Hematopoietic multipotent progenitor cell treated with erythropoietin and hydrocortisone succinate and interleukin-3 and kit ligand, for 17 days (in vitro differentiated cells): ENCODE measurements around the gene FHOD3.

ENCODE experiments used
- DNase-seq: peaks from one replicate; pipeline ENCODE4 v3.0.0-alpha.2; 2015; ENCODE audit warnings: low spot score

Gene FHOD3

GRCh38 chr18:36296650-36297416 lies 680 bp upstream of the FHOD3 start:
- DNase-seq, result no peak

DNA sequence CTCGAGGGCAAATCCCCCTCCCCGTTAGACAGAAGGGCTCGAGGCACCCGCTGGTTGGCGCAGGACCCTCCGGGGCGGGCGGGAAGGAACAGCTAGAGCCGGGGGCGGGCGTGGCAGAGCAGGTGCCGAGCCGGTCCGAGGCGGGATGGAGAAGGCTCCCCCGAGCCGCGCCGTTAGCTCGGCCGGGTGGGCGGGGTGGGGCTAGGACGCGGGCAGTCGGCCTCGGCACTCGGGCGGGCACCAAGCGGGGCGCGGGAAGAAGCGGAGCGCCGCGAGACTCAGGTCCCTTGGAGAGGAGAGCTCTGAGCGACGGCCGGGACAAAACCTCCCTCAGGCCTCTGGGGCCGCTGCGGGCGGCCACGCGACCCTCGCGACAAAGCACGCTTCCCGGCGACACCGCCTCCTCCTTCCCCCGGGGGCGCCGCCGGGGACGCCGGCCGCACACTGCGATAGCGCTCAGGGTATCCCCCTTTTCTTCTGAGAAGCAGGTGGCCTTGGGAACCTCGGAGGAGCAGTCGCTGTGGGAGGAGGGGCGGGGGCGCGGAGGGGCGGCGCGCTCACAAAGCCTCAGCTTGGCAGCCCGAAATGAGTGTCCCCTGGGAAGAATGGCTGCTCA lies 721 bp downstream of the FHOD3 start:
- no peak for DNase-seq

- no peak for DNase-seq
Observed at GRCh38 chr18:36299015-36299414, 1.5 kb downstream of the FHOD3 start.

GRCh38 chr18:36300211-36300610 lies 2.7 kb downstream of the FHOD3 start:
- no peak for DNase-seq

DNA sequence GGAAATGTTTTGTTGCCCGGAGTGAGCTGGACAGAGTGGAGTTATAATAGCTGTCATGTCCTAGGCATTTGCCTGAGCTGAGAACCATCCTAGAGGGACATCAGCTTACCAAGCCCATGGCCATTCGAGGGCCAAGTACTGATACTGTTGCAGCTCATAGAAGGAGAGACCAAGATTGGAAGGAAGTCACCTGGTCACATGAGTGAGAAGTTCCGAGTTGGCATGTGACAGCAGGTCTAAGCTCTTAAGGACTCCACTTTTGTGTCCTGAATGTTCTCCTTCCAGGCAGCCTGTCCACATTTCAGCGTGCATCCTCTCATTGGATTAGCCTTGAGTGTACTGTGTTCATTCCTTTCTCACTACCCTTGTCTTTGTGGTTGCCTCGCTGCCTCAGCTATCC lies 4.4 kb downstream of the FHOD3 start:
- DNase-seq, result no peak

DNA sequence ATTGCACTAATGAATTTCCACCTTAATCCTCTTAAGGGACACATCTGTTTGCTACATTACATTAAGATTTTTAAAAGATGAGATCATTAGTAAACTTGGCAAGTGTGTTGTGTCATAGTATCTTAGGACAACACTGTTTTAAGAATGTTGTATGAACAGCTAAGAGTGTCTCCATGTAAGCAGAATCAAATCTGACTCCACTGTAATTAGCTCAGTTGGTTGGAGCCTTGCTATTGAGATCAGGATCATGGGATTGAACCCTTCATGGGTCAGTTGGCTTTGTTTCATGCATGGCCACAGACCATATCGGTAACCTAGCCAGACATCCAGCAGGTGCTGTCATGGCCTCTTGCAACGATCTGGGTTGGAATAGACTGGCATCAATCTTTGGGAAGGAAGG lies 5.2 kb downstream of the FHOD3 start:
- no peak for DNase-seq

GRCh38 chr18:36303211-36303844 lies 5.8 kb downstream of the FHOD3 start:
- no peak for DNase-seq

DNA sequence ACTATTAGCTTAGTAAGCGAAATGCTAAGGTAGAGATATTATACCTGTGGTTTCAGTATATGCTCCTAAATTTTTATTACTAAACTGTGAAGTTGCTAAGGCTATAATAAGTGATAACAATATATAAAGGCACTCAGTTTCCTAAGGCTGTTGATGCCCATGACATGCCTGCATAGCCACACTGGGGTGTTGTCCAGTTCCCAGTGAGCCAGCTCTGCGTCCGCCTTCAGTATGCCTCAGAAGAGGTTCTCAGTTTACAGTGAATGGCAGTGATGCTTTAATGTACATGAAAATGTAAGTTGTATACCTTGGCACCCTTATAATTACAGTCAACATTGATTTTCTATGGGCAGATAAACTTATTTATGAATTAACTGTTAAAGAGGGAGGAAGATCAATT lies 7.2 kb downstream of the FHOD3 start:
- DNase-seq, result no peak

DNA sequence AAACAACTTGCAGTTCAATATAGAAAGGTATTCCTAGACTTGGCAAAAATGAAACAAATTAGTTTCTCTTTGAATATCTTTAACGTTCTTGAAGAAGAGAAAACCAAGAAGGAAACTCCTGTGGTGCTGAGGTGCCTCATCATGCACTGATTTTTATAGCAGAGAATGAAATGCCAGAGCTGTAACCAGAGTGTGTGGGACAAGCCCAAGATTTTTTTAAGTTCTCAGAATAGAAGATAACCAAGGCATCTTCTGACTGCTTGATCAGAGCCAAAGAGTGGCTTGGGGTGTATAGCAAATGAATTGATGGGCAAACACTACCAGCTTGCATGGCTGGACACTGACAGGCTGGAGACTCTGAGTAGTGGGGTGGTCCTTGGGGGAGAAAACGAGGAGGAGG lies 7.9 kb downstream of the FHOD3 start:
- DNase-seq, result no peak

- no peak for DNase-seq
Observed at GRCh38 chr18:36307513-36307912, 10.0 kb downstream of the FHOD3 start.

DNA sequence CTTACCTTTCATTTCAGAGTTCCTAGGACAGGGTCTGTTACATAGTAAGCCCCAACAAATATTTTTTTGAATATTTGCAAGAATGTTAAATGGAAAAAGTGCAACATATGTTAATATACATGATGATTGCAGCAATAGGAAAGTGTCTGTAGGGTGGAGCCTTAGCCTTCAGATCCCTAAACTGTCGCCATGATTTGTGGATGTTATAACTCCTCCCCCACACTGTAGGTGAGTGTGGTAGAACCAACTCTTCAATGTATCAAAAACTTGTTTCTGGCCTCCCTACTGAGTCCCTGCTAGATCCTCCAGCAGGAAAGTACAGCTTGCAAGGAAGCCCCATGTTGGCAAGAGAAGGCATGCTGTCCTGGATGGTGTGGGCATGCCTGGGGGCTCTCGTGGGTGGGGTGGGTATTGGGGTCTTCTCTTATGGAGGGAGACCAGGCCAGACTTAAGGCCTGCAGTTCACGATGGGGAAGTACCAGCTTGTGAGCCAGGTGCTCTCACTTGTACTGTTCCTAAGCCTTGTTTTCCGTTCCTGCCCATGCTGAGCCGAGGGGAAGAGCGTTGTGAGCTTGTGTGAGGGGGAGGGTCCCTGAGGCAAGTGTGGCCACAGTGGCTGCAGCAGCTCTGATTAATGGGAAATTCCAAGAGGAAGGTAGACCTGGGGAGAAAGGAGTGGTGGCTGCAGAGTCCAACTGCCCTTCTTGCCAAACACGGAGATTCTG lies 11.4 kb downstream of the FHOD3 start:
- no peak for DNase-seq

DNA sequence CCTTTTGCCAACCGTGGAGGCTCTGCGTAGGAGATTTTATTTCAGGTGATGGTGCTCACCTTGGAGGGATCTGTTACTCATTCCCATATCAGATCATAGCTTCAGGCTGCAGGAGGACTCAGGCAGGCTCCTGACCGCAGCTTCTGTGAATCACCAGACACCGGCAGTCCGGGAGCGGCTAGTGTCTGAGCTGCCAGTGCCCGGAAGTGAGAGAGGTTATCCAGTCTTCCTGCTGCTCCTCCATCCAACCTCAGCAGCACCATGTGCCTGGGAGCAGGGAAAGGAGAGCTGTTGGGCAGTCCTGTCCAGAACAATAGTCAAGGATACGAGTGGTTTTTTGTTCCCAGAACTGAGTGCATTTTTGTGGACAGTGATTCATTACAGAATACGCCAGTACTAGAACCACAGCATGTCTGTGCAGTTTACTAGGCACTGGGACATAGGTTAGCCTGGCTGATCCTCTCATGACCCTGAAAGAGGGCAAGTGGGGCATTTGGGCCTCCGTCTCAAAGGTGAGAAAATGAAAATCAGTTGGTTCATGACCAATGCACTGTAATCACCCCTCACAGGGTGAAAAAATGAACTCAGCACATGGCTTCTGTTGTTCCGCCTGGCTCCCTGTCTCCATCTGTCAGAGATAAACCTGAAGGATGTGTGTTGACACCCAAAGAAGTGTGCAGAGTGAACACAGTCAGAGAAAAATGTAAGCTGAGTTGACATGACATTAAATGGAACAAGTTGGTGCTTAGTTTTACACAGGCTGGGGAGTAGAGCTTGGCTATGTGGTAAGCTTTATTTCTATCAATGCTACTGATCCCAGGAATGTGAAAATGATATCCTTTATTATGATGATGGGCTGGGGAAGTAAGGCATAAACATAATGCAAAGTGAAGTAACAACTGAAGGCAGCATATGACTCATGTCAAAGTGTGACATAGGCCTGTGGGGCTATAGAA lies 12.2 kb downstream of the FHOD3 start:
- DNase-seq, result no peak

- DNase-seq, result no peak
Observed at GRCh38 chr18:36311026-36311570, 13.6 kb downstream of the FHOD3 start.

GRCh38 chr18:36312806-36313395 lies 15.4 kb downstream of the FHOD3 start:
- no peak for DNase-seq

DNA sequence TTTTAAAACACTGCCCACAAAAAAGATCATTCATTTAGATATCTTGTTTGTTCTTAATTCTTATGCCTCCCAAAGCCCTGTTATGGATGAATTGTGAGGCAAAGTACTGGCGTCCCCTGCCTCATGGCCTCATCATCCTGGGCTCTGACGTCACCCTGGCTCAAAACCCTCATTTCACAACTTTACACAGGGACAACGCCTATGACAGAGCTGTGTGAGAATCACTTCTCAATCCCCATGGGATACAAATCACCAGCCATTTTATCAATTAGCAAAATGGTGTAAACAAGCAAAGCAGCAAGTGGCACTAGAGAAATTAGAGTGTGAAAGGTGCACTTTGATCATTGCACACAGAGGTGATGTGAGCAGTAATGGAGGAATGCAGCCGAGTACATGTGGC lies 16.6 kb downstream of the FHOD3 start:
- DNase-seq, result no peak

- DNase-seq, result no peak
Observed at GRCh38 chr18:36314754-36315153, 17.2 kb downstream of the FHOD3 start.

GRCh38 chr18:36315736-36316135 lies 18.2 kb downstream of the FHOD3 start:
- no peak for DNase-seq

- no peak for DNase-seq
Observed at GRCh38 chr18:36316246-36316645, 18.7 kb downstream of the FHOD3 start.

DNA sequence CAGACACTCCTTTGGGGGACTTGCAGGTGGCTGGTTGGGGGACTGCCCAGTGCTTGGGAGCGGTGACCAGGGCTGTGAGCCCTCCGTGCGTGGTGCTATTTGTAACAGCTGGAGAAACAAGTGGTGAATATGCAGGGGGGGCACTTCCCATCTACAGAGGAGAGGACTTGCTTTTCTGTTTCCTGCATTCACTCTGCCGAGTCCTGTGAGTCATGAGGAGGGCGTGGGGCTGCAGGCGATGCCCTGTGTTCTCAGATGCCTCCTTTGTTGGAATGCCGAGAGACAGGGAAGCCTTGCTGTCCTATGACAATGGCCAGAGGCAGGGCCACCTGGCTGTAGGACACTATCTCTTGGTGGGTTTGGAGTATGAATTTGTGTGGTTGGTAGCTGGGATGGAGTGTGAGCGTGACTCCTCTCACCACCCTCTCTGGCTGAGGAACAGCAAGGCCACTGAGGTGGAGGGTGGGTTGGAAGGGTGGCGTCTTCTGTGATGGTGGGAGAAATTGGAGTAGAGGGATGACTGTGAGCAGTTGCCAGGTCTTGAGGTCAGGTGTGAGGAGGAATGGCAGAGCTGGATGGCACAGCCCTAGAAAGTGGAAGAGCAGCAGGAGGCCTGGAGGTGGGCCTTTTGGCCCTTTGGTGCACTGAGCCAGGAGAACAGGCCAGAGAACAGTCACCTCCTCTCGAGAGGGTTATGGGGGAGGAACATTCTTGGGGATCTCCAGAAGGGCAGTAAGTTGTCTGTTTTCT lies 24.3 kb downstream of the FHOD3 start:
- no peak for DNase-seq

DNA sequence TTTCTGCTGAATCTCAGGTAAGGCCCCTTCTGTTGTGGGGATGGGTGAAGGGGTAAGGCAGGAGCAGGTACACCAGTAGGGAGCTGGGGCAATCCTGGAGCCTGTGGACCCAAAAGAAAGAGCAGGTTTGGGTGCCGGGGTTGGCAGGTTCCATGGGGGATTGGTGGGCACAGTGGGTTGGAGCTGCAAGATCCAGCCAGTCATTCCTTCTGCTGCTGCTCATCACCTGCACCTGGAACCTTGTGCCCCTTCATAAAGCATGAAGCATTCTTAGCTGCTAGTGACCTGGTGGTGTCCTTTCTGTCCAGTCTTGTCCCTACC lies 24.9 kb downstream of the FHOD3 start:
- DNase-seq, result no peak
